Brain microvascular endothelial cell (primary cell): ENCODE data around the gene SMIM28.

Experiments used
- DNase-seq: peaks from one replicate; pipeline ENCODE4 v3.0.0-alpha.2; 2020
- H3K27ac ChIP-seq: fragments of 250-450 bp; sonication (Bioruptor Pico); 2 replicates; pipeline ENCODE4 v1.5.1; 2020; ENCODE audit warnings: mild to moderate bottlenecking, moderate library complexity
- H3K27me3 ChIP-seq: fragments of 250-450 bp; sonication (Bioruptor Pico); replicated peaks from 2 replicates; pipeline ENCODE4 v1.5.1; 2020; ENCODE audit warnings: mild to moderate bottlenecking
- H3K36me3 ChIP-seq: fragments of 250-450 bp; sonication (Bioruptor Pico); replicated peaks from 2 replicates; pipeline ENCODE4 v1.5.1; 2020; ENCODE audit warnings: mild to moderate bottlenecking
- H3K4me3 ChIP-seq: 2 replicates; pipeline ENCODE4 v1.5.1; 2011; ENCODE audit warnings: low read depth, mild to moderate bottlenecking, control low read depth, low read length, moderate library complexity
- CTCF ChIP-seq: IDR thresholded peaks from 2 replicates; pipeline ENCODE4 v1.5.1; 2011; ENCODE audit warnings: low read depth, mild to moderate bottlenecking, moderate library complexity, low read length, control low read depth, inconsistent platforms; ENCODE audit errors: missing control alignments
- in situ Hi-C: cut with HindIII; loops from 2 replicates; pipeline ENCODE4 v1.10.0; 2017; ENCODE audit warnings: low sequenced_read_pairs, low pct_ligation_motif_present

SMIM28 gene

GRCh38 chr6:138377844-138378243 lies at the start of gene SMIM28:
TSS of gene SMIM28 (plus strand) at chr6:138377905. CDS start at chr6:138378073, 168 bp downstream.
- H3K4me3 ChIP-seq = no peak within 1 kb of the TSS
- no peak within 1 kb of the TSS for H3K27ac ChIP-seq
- no peak for DNase-seq
- no peaks in the 10 kb centered on the region for H3K27me3 ChIP-seq
- in situ Hi-C loops = no loop called here
- no peak for TF ChIP-seq CTCF
- no peaks in the 10 kb centered on the region for H3K36me3 ChIP-seq

- DNase-seq = no peak
- no peaks in the 10 kb centered on the region for H3K27me3 ChIP-seq
- no peaks in the 10 kb centered on the region for H3K36me3 ChIP-seq
- no peak overlapping the region for H3K4me3 ChIP-seq
- no peak for TF ChIP-seq CTCF
- H3K27ac ChIP-seq = no peak overlapping the region
- in situ Hi-C loops = no loop called here
Observed at GRCh38 chr6:138328210-138328609, 49.5 kb upstream of the SMIM28 start.

- in situ Hi-C loops = no loop called here
- H3K27me3 ChIP-seq = no peaks in the 10 kb centered on the region
- no peak overlapping the region for H3K27ac ChIP-seq
- no peak for TF ChIP-seq CTCF
- DNase-seq = no peak
- H3K36me3 ChIP-seq = no peaks in the 10 kb centered on the region
- H3K4me3 ChIP-seq = no peak overlapping the region
Observed at GRCh38 chr6:138330763-138331162, 46.9 kb upstream of the SMIM28 start.

- Histone ChIP-seq H3K27me3 (no peaks in the 10 kb centered on the region), H3K36me3 (no peaks in the 10 kb centered on the region), H3K4me3 (no peak overlapping the region), H3K27ac (no peak overlapping the region)
- no peak for DNase-seq
- in situ Hi-C loops = no loop called here
- TF ChIP-seq CTCF = no peak
Observed at GRCh38 chr6:138331444-138331843, 46.3 kb upstream of the SMIM28 start.

GRCh38 chr6:138331984-138332383 lies 45.7 kb upstream of the SMIM28 start:
- H3K4me3 ChIP-seq = no peak overlapping the region
- H3K27ac ChIP-seq = no peak overlapping the region
- no peak for DNase-seq
- no peaks in the 10 kb centered on the region for H3K36me3 ChIP-seq
- no peak for TF ChIP-seq CTCF
- no peaks in the 10 kb centered on the region for H3K27me3 ChIP-seq
- in situ Hi-C loops = no loop called here

GRCh38 chr6:138334000-138334399 lies 43.7 kb upstream of the SMIM28 start:
- no peak for TF ChIP-seq CTCF
- H3K36me3 ChIP-seq = no peaks in the 10 kb centered on the region
- no peaks in the 10 kb centered on the region for H3K27me3 ChIP-seq
- no peak overlapping the region for H3K4me3 ChIP-seq
- H3K27ac ChIP-seq = no peak overlapping the region
- no peak for DNase-seq
- in situ Hi-C loops = no loop called here
